ENCODE data around the gene C11orf65. TPM values are rescaled to one million over a fixed set of nuclear protein-coding genes. Genes with fewer than 3 reads are reported as not detected.

The C11orf65 gene
- total RNA-seq, 1 donor from 2014 or later: 0.79 TPM

GRCh38 chr11:108364159-108364558 lies 103.2 kb downstream of the C11orf65 start:
- no peak for TF ChIP-seq CTCF (IDR thresholded peaks at IDR 0.05; ENCODE audit: insufficient read depth, low read length, severe bottlenecking)

GRCh38 chr11:108351468-108351867 lies 115.9 kb downstream of the C11orf65 start:
- Histone ChIP-seq H3K27me3 (ENCODE audit: control insufficient read depth, insufficient read depth, low read length) (no peaks in the 10 kb centered on the region), H3K4me3 (ENCODE audit: low read depth, low read length) (no peak overlapping the region), H3K36me3 (ENCODE audit: control insufficient read depth, insufficient read depth, low read length) (peaks cover 8% of the 10 kb centered on the region)
- no peak for TF ChIP-seq CTCF (IDR thresholded peaks at IDR 0.05; ENCODE audit: insufficient read depth, low read length, severe bottlenecking)
- FAIRE-seq: peak; percentile 13
- no peak for DNase-seq (ENCODE audit: low read depth)

More at GRCh38 chr11:108364159-108364558, 103.2 kb downstream of the C11orf65 start:
- no peak for FAIRE-seq
- no peaks in the 10 kb centered on the region for H3K36me3 ChIP-seq (ENCODE audit: control insufficient read depth, insufficient read depth, low read length)
- H3K4me3 ChIP-seq (ENCODE audit: low read depth, low read length): no peak overlapping the region
- no peak for DNase-seq (ENCODE audit: low read depth)
- no peaks in the 10 kb centered on the region for H3K27me3 ChIP-seq (ENCODE audit: control insufficient read depth, insufficient read depth, low read length)

GRCh38 chr11:108346451-108346850 lies 120.9 kb downstream of the C11orf65 start:
- Histone ChIP-seq H3K36me3 (ENCODE audit: control insufficient read depth, insufficient read depth, low read length) (peaks cover 2% of the 10 kb centered on the region), H3K4me3 (ENCODE audit: low read depth, low read length) (no peak overlapping the region), H3K27me3 (ENCODE audit: control insufficient read depth, insufficient read depth, low read length) (no peaks in the 10 kb centered on the region)
- FAIRE-seq (no peak), DNase-seq (ENCODE audit: low read depth) (no peak)
- TF ChIP-seq CTCF (IDR thresholded peaks at IDR 0.05; ENCODE audit: insufficient read depth, low read length, severe bottlenecking): no peak

- TF ChIP-seq CTCF (IDR thresholded peaks at IDR 0.05; ENCODE audit: insufficient read depth, low read length, severe bottlenecking): no peak
- DNase-seq (ENCODE audit: low read depth): no peak
- no peaks in the 10 kb centered on the region for H3K27me3 ChIP-seq (ENCODE audit: control insufficient read depth, insufficient read depth, low read length)
- no peak for FAIRE-seq
- peaks cover 2% of the 10 kb centered on the region for H3K36me3 ChIP-seq (ENCODE audit: control insufficient read depth, insufficient read depth, low read length)
- no peak overlapping the region for H3K4me3 ChIP-seq (ENCODE audit: low read depth, low read length)
Observed at GRCh38 chr11:108345767-108346166, 121.6 kb downstream of the C11orf65 start.

GRCh38 chr11:108343714-108344113 lies 123.6 kb downstream of the C11orf65 start:
- Histone ChIP-seq H3K36me3 (ENCODE audit: control insufficient read depth, insufficient read depth, low read length) (no peaks in the 10 kb centered on the region), H3K27me3 (ENCODE audit: control insufficient read depth, insufficient read depth, low read length) (no peaks in the 10 kb centered on the region), H3K4me3 (ENCODE audit: low read depth, low read length) (no peak overlapping the region)
- no peak for DNase-seq (ENCODE audit: low read depth)
- no peak for TF ChIP-seq CTCF (IDR thresholded peaks at IDR 0.05; ENCODE audit: insufficient read depth, low read length, severe bottlenecking)
- no peak for FAIRE-seq

- TF ChIP-seq CTCF (IDR thresholded peaks at IDR 0.05; ENCODE audit: insufficient read depth, low read length, severe bottlenecking): no peak
- Histone ChIP-seq H3K4me3 (ENCODE audit: low read depth, low read length) (no peak overlapping the region), H3K36me3 (ENCODE audit: control insufficient read depth, insufficient read depth, low read length) (no peaks in the 10 kb centered on the region), H3K27me3 (ENCODE audit: control insufficient read depth, insufficient read depth, low read length) (no peaks in the 10 kb centered on the region)
- no peak for FAIRE-seq
- DNase-seq (ENCODE audit: low read depth): no peak
Observed at GRCh38 chr11:108341654-108342053, 125.7 kb downstream of the C11orf65 start.
